Right hindlimb (tissue), 1 donor: ENCODE data around the gene ENSA.
"Not testable (repeated sequence)": the region's sequence is repeated elsewhere in the genome, so short reads cannot be mapped to it uniquely, and the experiment has no call there.

Experiments
- DNase-seq: peaks from one replicate; pipeline ENCODE4 v3.0.0-alpha.2; 2018

Gene ENSA

GRCh38 chr1:150621497-150622302 is 7.7 kb downstream of the ENSA start:
- DNase-seq, result peak; percentile 41

GRCh38 chr1:150620919-150621318 is 8.5 kb downstream of the ENSA start:
- DNase-seq, result no peak

GRCh38 chr1:150619576-150620509 is 9.6 kb downstream of the ENSA start:
- no peak for DNase-seq

- no peak for DNase-seq
These were observed 13.8 kb downstream of the ENSA start for GRCh38 chr1:150615346-150616201.

GRCh38 chr1:150613061-150613920 is 16.1 kb downstream of the ENSA start:
- DNase-seq, result no peak

GRCh38 chr1:150612014-150612345 is 17.4 kb downstream of the ENSA start:
- no peak for DNase-seq

- no peak for DNase-seq
These were observed 18.8 kb downstream of the ENSA start for GRCh38 chr1:150610576-150610975.

- no peak for DNase-seq
These were observed 19.7 kb downstream of the ENSA start for GRCh38 chr1:150609732-150610131.

GRCh38 chr1:150606463-150607142 is 22.8 kb downstream of the ENSA start:
- DNase-seq, result no peak

- DNase-seq, result not testable (repeated sequence)
These were observed 24.0 kb downstream of the ENSA start for GRCh38 chr1:150605451-150605731.

- no peak for DNase-seq
These were observed 25.2 kb downstream of the ENSA start for GRCh38 chr1:150604226-150604588.

GRCh38 chr1:150603711-150604110 is 25.7 kb downstream of the ENSA start:
- no peak for DNase-seq

- DNase-seq, result not testable (repeated sequence)
These were observed 27.0 kb downstream of the ENSA start for GRCh38 chr1:150602372-150602771.

GRCh38 chr1:150601540-150601939 is 27.9 kb downstream of the ENSA start:
- DNase-seq, result no peak

GRCh38 chr1:150598346-150598745 is 31.1 kb downstream of the ENSA start:
- DNase-seq, result not testable (repeated sequence)

- DNase-seq, result no peak
These were observed 32.4 kb downstream of the ENSA start for GRCh38 chr1:150596976-150597375.

GRCh38 chr1:150596095-150596892 is 33.1 kb downstream of the ENSA start:
- no peak for DNase-seq

GRCh38 chr1:150582371-150582770 is 47.0 kb downstream of the ENSA start:
- no peak for DNase-seq

GRCh38 chr1:150581962-150582361 is 47.5 kb downstream of the ENSA start:
- DNase-seq, result not testable (repeated sequence)

GRCh38 chr1:150581437-150581836 is 48.0 kb downstream of the ENSA start:
- DNase-seq, result not testable (repeated sequence)

GRCh38 chr1:150580966-150581365 is 48.4 kb downstream of the ENSA start:
- DNase-seq, result not testable (repeated sequence)
